ENCODE measurements around the gene CPSF4L. TPM values are rescaled to one million over a fixed set of nuclear protein-coding genes. Genes with fewer than 3 reads are reported as not detected.
A peak's percentile ranks its signal among the peaks of the same experiment; 100 is the strongest.

CPSF4L gene
- polyA plus RNA-seq, 12 donors: 0.20 to 0.24 TPM; not detected in 10

DNA sequence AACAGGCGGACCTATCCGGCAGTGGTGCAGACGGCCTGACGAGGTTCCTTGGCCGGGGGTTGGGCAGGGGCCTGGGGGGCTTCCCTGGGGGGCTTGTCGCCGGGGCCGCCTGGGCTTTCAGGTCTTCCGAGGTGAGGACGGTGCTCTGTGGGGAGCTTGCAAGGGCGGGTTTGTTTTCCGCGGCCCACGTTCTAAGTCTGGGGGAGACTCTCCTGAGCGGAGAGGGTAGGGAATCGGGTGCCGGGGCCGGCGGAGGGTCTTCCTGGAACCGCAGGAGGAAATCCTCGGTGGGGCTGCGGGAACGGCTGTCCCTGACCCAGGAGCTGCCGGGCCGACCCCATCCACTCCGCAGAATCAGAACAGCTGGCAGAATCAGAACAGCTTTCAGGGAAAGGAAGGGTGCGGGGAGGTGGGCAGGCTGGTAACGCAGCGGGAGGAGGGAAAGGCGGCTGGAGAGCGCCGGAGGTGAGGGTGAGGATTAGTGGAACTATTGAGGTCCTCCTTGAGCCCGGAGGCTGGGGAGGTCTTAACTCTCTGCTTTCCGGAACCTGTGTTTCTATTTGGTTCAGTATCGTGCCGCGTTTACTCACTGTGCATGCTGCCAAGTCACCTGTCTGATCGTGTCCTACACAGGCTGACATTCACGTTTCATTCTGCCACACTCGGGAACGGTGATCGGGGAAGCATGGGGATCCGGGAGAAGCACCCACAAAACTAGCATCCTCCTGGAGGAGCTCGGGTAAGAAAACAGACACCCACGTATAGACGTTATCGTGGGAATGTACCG, 28.9 kb downstream of the CPSF4L start:
- DNase-seq: peak; percentile 34

DNA sequence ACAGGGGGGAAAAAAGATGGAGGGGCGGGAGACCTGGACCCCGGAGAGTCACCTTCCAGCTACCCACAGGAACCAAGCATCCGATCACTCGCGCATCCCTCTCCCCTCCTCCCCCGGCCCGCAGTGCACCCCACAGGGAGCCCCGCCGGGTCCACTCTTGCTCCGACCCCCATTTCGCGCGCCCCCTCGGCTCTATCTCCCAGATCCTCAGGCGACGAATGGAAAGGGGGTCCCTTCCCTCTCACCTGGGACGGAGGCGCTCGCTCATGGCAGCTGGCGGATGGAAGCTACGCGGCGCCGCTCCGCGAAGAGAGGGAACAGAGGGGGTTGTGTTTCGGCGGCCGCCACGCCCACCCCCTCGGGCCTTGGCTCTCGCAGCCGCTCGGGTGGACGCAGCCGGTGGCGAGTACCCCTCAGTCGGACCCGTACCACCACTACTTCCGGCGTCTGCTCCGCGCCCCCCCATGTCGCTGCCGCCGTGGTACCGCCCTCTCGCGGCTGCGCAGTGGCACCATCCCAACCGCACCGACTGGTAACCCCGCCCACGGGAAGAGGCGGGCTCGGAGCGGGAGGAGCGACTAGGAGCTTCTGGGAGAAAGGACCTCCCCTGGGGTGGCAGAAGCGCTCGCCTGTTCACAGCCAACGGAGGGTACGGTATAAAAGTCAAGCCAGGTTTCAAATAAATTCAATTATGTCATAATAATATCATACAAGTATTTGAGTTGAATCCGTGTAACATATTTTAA, 29.7 kb downstream of the CPSF4L start:
- DNase-seq: peak; percentile 97

DNA sequence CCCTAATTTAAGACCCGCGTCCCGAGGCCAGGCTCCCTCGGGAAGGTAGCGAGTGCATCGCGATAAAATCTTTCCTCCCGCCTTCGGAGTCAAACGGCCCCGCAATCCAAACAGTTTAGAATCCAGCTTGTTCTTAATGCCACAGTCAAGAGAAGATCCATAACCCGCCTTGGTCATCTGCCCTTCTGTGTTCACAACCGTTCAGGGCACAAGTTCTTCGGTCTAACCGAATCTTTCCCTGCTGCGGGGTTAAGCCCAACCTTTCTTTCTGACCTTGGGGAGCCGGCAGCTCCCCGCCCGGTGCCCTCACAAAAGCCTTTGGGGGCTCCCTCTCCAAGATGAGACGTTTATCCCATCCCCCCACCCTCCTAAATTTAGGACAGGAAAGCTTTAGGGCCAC, 30.3 kb downstream of the CPSF4L start:
- no peak for DNase-seq

DNA sequence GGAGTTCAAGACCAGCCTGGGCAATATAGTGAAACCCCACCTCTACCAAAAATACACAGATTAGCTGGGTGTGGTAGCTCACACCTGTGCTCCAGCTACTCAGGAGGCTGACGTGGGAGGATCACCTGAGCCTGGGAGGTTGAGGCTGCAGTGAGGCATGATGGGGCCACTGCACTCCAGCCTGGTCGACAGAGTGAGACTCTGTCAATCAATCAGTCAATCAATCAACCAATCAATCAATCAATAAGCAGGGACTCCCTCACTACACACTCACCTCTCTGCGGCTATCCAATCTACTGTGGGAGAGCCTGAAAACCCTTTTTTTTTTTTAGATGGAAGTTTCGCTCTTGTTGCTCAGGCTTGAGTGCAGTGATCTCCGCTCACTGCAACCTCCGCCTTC, 31.6 kb downstream of the CPSF4L start:
- no peak for DNase-seq

DNA sequence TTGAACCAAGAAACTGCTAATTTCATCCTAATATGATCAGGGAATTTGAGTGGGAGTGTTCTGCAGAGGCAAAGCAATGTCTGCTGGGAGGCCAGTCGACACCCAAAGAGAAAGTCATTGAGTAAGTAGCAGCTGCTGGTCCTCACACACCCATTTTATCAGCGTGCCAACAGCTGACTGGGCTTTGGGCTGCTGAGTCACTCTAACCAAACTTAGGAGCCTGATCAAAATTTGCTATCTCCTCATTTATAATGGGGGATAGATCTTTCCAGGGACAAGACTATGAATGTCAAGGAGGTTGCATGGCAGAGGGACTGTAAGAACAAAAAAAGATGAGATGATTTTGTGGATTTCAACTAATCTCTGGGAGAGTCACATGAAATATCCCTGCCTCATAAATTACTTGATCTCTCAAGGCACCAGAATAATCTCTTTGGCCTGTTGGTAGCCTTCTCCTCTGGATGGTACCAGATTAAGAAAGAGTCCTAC, 32.9 kb downstream of the CPSF4L start:
- DNase-seq: peak; percentile 26

DNA sequence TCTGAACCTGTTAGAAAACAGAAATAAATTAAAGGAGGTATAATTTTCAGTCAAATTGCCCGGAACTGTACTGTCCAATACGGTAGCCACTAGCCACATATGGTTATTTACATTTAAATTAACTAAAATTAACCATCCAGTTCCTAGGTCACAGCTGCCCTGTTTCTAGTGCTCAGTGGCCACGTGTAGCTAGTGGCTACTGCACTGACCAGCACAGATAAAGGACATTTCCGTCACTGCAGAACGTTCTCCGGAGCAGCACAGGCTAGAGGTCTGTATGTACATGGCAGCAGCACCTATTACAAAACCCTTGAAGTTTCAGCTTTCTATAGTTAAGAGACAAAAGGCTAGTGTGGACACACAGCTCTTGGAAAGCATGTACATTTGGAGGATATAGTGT, 33.7 kb downstream of the CPSF4L start:
- DNase-seq: no peak

DNA sequence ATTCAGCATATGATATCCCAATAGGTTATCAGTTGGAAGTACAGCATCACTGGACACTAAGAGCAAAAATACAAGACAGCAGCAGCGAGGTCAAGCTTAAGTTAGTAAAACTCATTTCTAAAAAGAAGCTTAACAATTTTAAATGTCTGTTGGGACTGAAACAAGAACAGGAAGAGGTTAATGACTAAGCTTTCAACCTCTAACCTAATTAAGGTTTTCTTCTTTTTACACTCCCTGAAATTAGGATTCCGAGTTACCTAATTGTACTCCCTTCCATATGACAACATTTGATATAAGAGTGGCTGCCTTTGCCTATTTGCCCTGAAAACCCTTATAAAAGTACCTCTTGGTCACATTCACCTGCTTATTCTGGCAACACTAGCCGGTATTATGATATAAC, 34.3 kb downstream of the CPSF4L start:
- DNase-seq: no peak

DNA sequence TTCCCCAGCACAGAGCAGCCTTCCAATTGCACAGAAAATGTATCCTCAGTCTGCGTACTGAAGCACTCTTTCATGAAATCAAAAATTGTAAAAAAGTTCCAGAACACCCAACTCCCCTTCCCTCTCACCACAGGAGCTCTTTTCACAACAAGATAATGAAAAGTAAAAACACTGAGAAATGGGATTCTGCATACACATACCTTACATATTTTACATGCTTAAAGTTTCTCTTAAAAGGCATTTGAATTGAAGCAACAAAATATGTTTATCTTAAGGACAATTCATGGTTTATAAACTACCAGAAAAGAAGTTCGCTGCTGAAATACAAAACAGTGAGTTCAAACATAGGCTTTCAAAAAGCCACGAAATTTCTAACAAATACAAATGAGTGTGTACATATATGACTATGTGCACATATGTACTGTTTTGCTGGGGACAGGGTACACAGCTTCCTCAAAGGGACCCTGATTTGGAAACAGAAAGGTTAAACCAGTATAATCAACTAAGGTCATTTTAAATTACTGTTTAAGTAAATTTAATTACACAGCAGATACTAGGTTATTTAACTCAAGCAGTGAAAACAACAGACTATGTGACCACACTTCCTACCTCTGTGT, 35.0 kb downstream of the CPSF4L start:
- DNase-seq: no peak

DNA sequence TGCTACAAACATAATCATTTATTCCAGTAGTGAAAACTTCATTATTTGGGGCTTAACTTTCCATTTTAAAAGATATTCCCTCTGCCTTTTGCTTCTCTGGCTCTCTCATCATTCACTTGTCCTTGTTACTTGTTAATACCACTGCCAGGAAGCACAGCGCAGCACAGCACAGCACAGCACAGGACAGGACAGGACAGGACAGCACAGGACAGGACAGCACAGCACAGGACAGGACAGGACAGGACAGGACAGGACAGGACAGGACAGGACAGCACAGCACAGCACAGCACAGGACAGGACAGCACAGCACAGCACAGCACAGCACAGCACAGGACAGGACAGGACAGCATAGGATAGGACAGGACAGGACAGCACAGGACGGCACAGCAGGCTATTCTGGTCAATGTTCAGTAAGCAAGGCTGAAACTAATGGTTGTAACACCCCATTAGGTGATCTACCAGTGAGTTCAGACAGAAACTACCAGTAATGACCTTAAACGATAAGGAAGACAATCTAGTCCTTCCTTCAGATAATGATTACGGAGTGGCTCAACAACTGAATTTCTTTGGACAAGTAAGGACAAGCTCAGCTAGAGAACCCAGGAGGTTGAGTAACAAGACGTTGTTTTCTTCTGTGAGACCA, 36.9 kb downstream of the CPSF4L start:
- DNase-seq: no peak

DNA sequence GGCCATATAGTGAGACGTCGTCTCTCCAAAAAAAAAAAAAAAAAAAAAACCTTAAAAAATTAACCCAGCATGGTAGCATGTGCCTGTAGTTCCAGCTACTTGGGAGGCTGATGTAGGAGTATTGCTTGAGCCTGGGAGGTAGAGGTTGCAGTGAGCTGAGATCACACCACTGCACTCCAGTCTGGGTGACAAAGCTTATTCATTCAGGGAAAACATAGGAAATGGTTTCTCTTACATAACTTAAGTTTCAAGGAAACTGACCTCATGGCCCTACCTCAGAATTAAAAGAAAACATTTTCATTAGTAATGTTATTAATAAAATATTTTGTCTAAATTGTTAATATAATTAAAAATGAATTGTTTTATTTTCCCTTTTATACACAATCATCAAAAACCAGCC, 37.4 kb downstream of the CPSF4L start:
- no peak for DNase-seq

DNA sequence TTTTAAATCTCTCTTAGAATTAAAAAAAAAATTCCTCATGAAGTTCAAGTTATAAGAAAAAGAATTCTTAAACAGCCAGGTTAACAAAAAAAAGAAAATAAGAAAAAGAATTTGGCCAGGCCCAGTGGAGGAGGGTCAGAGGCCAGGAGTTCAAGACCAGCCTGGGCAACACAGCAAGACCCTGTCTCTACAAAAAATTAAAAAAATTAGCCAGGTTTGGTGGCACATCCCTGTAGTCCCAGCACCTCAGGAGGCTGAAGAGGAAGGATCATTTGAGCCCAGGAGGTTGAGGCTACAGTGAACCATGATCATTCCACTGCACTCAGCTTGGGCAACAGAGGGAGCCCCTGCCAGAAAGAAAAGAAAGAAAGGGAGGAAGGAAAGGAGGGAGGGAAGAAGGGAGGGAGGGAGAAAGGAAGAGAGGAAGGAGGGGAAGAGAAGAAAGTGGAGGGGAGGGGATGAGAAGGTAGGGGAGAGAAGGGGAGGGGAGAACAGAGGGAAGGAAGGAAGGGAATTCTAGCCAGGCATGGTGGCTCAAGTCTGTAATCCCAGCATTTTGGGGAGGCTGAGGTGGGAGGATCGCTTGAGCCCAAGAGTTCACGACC, 38.0 kb downstream of the CPSF4L start:
- no peak for DNase-seq

DNA sequence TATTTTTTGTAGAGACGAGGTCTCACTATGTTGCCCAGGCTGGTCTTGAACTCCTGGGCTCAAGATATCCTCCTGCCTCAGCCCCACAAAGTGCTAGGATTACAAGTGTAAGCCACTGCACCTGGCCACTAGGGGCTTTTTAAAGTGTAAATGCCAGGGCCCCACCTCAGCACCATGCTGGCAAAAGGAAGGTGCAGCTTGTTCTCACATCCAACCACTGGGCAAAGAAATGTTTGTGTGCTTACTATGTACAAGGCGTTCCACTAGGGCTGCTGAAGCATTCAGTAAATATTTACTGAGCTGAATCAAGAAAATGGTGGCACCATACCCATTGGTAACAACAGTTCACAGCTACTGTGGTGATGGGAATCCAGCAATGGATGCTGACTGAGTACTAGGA, 46.2 kb downstream of the CPSF4L start:
- DNase-seq: no peak

DNA sequence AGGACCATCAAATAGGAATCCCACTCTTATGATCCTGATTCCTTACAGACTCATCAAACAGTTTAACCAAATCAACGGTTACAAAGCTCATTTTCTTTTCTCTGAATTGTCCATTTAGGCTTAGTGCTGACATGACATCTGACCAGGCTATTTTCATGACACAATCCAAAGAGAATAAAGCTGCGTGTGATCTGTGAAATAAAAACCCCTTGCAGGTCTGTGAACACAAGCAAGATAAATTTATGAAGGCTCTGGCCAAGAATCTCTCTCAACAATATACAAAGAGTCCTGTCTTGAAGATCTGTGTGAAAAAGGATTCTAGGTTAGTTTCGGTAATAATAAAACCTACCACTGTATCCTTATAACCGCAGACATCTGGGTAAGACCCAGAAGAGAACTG, 46.8 kb downstream of the CPSF4L start:
- DNase-seq: no peak

DNA sequence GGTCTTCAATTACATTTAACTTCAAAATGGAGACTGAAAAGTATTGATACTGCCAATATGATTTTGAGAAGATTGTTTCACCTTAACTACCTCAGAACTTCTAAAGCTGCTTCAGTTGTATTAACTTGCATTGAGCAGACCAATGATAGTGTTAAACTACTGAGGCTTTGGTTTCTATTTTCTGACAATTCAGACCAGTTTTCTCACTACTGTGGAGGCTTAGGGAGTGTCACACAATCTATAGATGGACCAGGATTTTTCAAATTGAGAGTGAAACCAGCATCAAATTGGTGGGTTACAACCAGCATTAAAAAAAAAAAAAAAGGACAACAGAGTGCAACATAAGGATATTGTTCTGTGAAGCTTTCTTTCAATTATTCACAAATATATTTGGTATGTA, 47.7 kb downstream of the CPSF4L start:
- no peak for DNase-seq

DNA sequence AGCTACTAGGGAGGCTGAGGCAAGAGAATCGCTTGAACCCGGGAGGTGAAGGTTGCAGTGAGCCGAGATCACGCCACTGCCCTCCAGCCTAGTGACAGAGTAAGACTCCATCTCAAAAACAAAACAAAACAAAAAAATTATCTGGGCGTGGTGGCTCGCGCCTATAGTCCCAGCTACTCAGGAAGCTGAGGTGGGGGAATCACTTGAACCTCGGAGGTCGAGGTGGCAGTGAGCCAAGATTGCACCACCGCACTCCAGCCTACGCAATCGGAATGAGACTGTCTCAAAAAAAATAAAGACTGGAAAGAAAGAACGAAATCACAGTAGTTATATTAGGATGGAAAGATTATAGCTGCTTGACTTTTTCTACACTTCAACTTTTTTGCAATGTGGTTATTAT, 49.9 kb downstream of the CPSF4L start:
- no peak for DNase-seq

DNA sequence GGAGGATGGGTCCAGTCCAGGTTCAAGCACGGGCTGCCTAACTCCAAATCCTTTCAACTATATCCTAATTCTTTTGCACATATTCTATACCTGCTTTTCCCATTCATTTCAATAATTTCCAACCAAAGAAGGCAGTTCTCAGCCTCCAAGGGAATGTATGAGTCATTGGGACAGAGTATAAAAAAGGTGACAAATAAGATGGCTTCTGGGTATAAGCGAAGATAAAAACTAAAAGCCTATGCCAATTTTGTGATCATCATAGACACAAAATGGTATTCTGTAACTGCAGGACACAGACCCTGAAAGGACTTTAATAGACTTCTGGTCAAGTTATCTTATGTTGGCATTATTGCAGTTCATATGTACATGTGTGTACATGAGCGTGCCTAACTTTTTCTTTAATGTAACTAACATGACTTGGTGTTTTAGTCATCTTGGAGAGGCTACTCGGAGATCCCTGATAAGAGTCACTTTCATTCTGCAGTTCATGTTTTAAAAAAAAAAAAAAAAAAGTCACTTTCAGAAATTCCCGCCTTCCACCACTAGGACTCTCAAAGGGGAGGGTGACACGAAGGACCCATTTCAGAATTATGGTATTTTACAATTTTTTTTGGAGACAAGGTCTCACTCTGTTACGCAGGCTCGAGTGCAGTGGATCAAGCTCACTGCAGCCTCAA, 51.5 kb downstream of the CPSF4L start:
- DNase-seq: no peak

DNA sequence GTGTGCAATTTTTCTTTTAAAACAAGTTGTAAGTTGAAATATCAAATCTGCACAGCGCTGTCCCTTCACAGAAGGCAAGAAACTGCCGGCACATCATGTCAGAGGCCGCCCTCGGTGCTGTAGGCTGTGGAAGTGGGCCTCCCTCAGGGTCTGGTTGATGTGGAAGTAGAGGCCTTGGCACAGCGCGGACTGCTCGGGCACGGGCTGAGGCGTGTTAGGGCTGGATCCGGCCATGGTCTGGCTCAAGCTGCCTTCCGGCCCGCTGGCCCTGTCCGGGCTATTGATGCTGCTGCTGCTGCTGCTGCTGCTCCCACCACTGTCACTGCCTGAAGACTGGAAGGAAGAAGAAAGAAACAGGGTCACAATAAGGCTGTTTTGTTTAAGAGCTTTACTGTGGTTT, 52.2 kb downstream of the CPSF4L start:
- DNase-seq: no peak

DNA sequence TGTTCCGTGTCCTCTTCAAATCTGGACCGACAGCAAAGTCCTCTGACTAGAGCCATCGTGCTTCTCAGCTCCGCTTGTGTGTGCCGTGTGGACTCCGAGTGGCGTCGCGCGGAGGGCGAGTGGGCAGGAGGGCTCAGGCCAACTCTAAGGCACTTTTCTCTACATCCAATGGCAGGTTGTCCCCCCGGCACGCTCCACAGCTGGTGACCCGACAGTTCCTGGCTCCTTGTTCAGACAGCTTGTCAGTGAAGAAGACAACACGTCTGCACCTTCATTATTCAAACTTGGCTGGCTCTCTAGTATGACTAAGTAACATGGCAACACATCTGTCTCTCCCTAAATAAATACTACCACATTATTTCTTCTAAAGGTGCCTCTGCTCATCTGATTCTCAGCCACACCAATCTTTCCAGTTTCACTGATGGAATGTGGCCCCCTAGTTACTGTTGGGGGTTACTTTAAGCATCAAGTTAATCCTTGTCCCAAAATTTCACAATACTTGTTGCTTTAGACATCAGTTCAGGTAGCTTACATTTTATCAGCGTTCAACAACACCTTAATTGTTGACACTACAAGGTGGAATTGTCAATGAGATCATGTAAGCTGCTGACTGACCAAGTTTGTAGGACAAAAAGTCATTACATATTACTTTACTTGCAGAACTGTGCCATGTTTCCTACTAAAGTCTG, 53.4 kb downstream of the CPSF4L start:
- DNase-seq: no peak

DNA sequence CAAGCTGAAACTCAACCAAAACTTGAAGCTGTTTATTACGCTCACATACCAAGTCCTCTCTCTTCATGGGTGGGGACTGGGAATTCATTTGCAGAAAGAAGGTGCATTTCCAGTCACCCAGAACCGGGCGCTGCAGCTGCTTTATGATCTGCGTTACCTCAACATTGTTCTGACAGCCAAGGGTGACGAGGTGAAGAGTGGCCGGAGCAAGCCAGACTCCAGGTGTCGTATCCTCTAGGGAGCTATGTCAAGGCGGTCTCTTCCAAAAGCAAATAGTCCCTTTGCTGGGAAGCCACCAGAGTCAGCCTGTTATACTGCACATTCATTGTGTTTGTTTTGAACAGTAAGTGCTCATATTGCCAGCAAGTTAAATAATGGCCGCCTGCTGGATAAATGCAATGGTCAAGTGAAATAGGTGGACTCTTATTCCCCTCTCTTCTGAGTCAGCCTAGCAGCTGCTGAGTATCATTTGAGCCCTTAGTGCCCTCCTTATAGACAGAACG, 56.2 kb downstream of the CPSF4L start:
- no peak for DNase-seq

DNA sequence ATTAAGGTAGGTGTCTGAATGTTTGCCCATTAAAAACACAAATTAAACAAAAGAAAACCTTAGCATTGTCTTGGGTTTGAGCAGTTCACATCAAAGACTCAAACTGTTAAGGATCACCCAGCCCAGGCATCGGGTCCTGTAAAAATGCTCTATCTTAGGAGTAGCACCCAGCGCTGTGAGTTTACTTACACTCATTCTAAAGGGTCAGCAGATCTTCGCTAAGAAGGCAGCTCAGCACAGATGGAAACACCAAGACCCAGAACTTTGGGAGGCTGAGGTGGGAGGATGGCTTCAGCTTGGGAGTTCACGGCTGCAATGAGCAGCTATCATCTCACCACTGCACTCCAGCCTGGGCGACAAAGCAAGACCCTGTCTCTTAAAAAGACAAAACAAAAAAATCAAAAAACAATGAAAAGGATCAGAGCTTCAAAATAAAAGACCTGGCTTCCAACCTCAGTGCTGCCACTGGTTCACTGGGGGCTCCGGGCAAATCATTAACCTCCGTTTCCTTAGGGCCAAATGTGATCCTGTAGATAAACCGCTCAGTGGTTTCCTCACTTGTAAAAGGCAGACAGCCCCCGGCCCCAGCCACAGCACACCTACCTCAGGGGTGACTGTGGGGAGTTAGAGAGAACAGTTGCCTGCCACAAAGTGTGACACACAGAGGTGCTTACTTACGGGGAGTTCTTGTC, 57.7 kb downstream of the CPSF4L start:
- no peak for DNase-seq

Measured in muscle of arm (tissue), 12 donors.